HEK293 (cell line): ENCODE data around the gene TCERG1L.

Experiments used
- CTCF ChIA-PET: fragments of 350-600 bp; formaldehyde crosslinking; extraction: SDS; loops from one replicate; lab custom pipeline; 2021; ENCODE audit warnings: antibody characterized with exemption; lab: Yijun Ruan, JAX
- POLR2A ChIA-PET: fragments of 300-600 bp; formaldehyde crosslinking; extraction: SDS; loops from one replicate; lab custom pipeline; 2020; ENCODE audit warnings: antibody characterized with exemption, inconsistent platforms; lab: Yijun Ruan, JAX
- H3K27ac ChIP-seq: fragments of 200-500 bp; sonication (Bioruptor generic); 2 replicates; pipeline ENCODE4 v1.5.1; 2014; ENCODE audit warnings: low read depth, low read length, control low read depth, inconsistent platforms; ENCODE audit errors: extremely low read depth
- H3K36me3 ChIP-seq, 2 experiments: fragments of 200-500 bp in 1 of 2; sonication (Bioruptor generic) in 1 of 2; 1 replicate in 1 of 2; 2 replicates in 1 of 2; pipeline ENCODE4 v1.5.1; 2014 to 2017; ENCODE audit warnings: inconsistent platforms in 2 of 2, low read length in 2 of 2; ENCODE audit not compliant: control insufficient read depth in 2 of 2, insufficient read depth in 1 of 2
- H3K4me1 ChIP-seq: fragments of 200-500 bp; sonication (Bioruptor generic); 2 replicates; pipeline ENCODE4 v1.5.1; 2014; ENCODE audit warnings: mild to moderate bottlenecking, low read length, inconsistent platforms; ENCODE audit not compliant: control insufficient read depth, insufficient read depth
- H3K4me3 ChIP-seq: 2 replicates; pipeline ENCODE4 v1.5.1; 2011; ENCODE audit warnings: low read depth, mild to moderate bottlenecking, control low read depth, low read length, moderate library complexity
- H3K9me3 ChIP-seq: fragments of 200-500 bp; sonication (Bioruptor generic); 2 replicates; pipeline ENCODE4 v1.5.1; 2014; ENCODE audit warnings: low read depth, low read length, inconsistent platforms; ENCODE audit not compliant: control insufficient read depth, insufficient read depth
- BCL11A ChIP-seq: fragments of 450-650 bp; formaldehyde crosslinking; IDR thresholded peaks from 2 replicates; pipeline ENCODE4 v1.5.1; 2016; ENCODE audit warnings: low read depth, missing biosample characterization, missing genetic modification characterization
- HIC1 ChIP-seq: fragments of 450-650 bp; formaldehyde crosslinking; IDR thresholded peaks from 2 replicates; pipeline ENCODE4 v1.5.1; 2016; ENCODE audit warnings: missing biosample characterization, missing genetic modification characterization
- IKZF3 ChIP-seq: fragments of 450-650 bp; IDR thresholded peaks from 2 replicates; pipeline ENCODE4 v1.5.0; 2018; ENCODE audit warnings: missing biosample characterization, mild to moderate bottlenecking, missing genetic modification characterization, moderate library complexity
- KLF16 ChIP-seq: fragments of 450-650 bp; formaldehyde crosslinking; IDR thresholded peaks from 2 replicates; pipeline ENCODE4 v1.5.1; 2017; ENCODE audit warnings: missing biosample characterization, missing genetic modification characterization
- KLF17 ChIP-seq: fragments of 450-650 bp; formaldehyde crosslinking; IDR thresholded peaks from 2 replicates; pipeline ENCODE4 v1.5.1; 2016; ENCODE audit warnings: missing biosample characterization, missing genetic modification characterization
- KLF9 ChIP-seq: fragments of 450-650 bp; formaldehyde crosslinking; IDR thresholded peaks from 2 replicates; pipeline ENCODE4 v1.5.1; 2016; ENCODE audit warnings: missing biosample characterization, missing genetic modification characterization, low read depth
- SP7 ChIP-seq: fragments of 450-650 bp; formaldehyde crosslinking; IDR thresholded peaks from 2 replicates; pipeline ENCODE4 v1.5.1; 2016; ENCODE audit warnings: missing biosample characterization, missing genetic modification characterization
- ZFP69B ChIP-seq: fragments of 450-650 bp; formaldehyde crosslinking; IDR thresholded peaks from 2 replicates; pipeline ENCODE4 v1.5.1; 2016; ENCODE audit warnings: missing biosample characterization, missing genetic modification characterization
- ZNF114 ChIP-seq: fragments of 450-650 bp; formaldehyde crosslinking; IDR thresholded peaks from 2 replicates; pipeline ENCODE4 v1.5.0; 2017; ENCODE audit warnings: missing biosample characterization, missing genetic modification characterization
- ZNF140 ChIP-seq: fragments of 450-650 bp; formaldehyde crosslinking; IDR thresholded peaks from 2 replicates; pipeline ENCODE4 v1.5.1; 2016; ENCODE audit warnings: missing biosample characterization, missing genetic modification characterization
- ZNF155 ChIP-seq: fragments of 450-650 bp; formaldehyde crosslinking; IDR thresholded peaks from 2 replicates; pipeline ENCODE4 v1.5.1; 2016; ENCODE audit warnings: missing biosample characterization, missing genetic modification characterization
- ZNF184 ChIP-seq: fragments of 450-650 bp; IDR thresholded peaks from 2 replicates; pipeline ENCODE4 v1.5.1; 2018; ENCODE audit warnings: missing biosample characterization, mild to moderate bottlenecking, missing genetic modification characterization
- ZNF239 ChIP-seq: fragments of 450-650 bp; formaldehyde crosslinking; IDR thresholded peaks from 2 replicates; pipeline ENCODE4 v1.5.1; 2016; ENCODE audit warnings: missing biosample characterization, missing genetic modification characterization
- ZNF341 ChIP-seq: fragments of 450-650 bp; formaldehyde crosslinking; IDR thresholded peaks from 2 replicates; pipeline ENCODE4; 2016; ENCODE audit warnings: low read depth, missing biosample characterization, missing genetic modification characterization
- ZNF350 ChIP-seq: fragments of 450-650 bp; formaldehyde crosslinking; IDR thresholded peaks from 2 replicates; pipeline ENCODE4 v1.5.0; 2017; ENCODE audit warnings: missing biosample characterization, mild to moderate bottlenecking, missing genetic modification characterization
- ZNF433 ChIP-seq: fragments of 450-650 bp; formaldehyde crosslinking; IDR thresholded peaks from 2 replicates; pipeline ENCODE4 v1.5.1; 2016; ENCODE audit warnings: missing biosample characterization, missing genetic modification characterization, low read depth
- ZNF521 ChIP-seq: fragments of 450-650 bp; formaldehyde crosslinking; IDR thresholded peaks from 2 replicates; pipeline ENCODE4 v1.5.1; 2017; ENCODE audit warnings: missing biosample characterization, mild to moderate bottlenecking, missing genetic modification characterization
- ZNF561 ChIP-seq: fragments of 450-650 bp; IDR thresholded peaks from 2 replicates; pipeline ENCODE4 v1.5.1; 2018; ENCODE audit warnings: missing biosample characterization, missing genetic modification characterization, borderline replicate concordance
- ZNF704 ChIP-seq: fragments of 450-650 bp; formaldehyde crosslinking; IDR thresholded peaks from 2 replicates; pipeline ENCODE4 v1.5.1; 2016; ENCODE audit warnings: missing biosample characterization, missing genetic modification characterization
- ZNF785 ChIP-seq: fragments of 450-650 bp; formaldehyde crosslinking; IDR thresholded peaks from 2 replicates; pipeline ENCODE4 v1.5.1; 2016; ENCODE audit warnings: missing biosample characterization, missing genetic modification characterization
- ZSCAN16 ChIP-seq: fragments of 450-650 bp; formaldehyde crosslinking; IDR thresholded peaks from 2 replicates; pipeline ENCODE4 v1.5.1; 2016; ENCODE audit warnings: missing biosample characterization, missing genetic modification characterization
- ZSCAN30 ChIP-seq: fragments of 450-650 bp; IDR thresholded peaks from 2 replicates; pipeline ENCODE4 v1.5.1; 2018; ENCODE audit warnings: missing biosample characterization, mild to moderate bottlenecking, missing genetic modification characterization, moderate library complexity
- TF ChIP-seq, protein P1 (sequence below): fragments of 450-650 bp; formaldehyde crosslinking; IDR thresholded peaks from 2 replicates; pipeline ENCODE4 v1.5.1; 2016; ENCODE audit warnings: missing biosample characterization, missing genetic modification characterization

Gene TCERG1L

GRCh38 chr10:131144196-131144595, 167.3 kb downstream of the TCERG1L start (continued):
- TF ChIP-seq ZNF704: no peak
- TF ChIP-seq IKZF3 (tag by site-specific recombination): no peak
- no peak for TF ChIP-seq ZNF140 (tag by site-specific recombination)
- TF ChIP-seq ZSCAN30: no peak

DNA sequence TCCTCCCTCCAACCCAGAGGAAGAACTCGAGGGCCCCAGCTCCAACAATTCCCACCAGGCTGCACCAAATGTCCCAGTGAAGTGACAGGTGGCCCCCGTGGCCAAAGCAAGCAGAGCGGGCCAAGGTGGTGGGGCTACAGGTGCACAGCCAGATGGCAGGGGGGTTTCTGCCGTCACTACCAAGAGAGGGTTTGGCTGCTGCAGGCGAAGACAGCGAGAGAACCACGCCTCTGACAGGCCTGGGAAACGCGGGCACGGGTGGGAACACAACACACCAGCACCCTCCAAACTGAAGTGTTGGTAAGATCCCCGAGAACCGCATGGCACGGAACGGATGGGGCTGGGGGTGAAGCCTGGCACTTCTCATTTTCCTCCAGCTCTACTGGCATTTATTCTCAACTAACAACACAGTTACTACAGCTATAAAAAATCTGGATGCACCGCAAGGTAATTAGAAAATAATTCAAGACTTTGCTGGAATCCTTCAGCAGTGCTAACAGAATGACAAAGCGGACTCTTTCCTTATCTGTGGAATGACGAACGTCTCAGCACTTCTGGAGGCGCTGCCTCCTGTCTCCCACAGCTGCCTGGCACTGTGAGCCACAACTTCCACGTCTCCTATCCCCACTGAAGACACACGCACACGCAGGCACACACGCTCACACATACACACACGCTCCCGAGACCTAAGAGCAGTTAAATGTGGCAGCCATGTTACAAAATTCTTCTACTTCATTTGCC, 167.9 kb downstream of the TCERG1L start:
- CTCF ChIA-PET: no interaction called here
- no peaks in the 10 kb centered on the region for H3K36me3 ChIP-seq
- TF ChIP-seq KLF16 (no peak), ZFP69B (no peak), ZNF521 (tag by site-specific recombination) (no peak), SP7 (tag by site-specific recombination) (no peak), ZNF561 (tag by site-specific recombination) (no peak), ZNF155 (tag by site-specific recombination) (no peak), ZNF341 (no peak), ZNF239 (tag by site-specific recombination) (no peak), ZNF184 (tag by site-specific recombination) (no peak), HIC1 (tag by site-specific recombination) (no peak), ZSCAN16 (tag by site-specific recombination) (no peak), BCL11A (tag by site-specific recombination) (no peak), ZNF433 (tag by site-specific recombination) (no peak), ZNF785 (tag by site-specific recombination) (no peak), ZNF114 (tag by site-specific recombination) (no peak), ZNF350 (tag by site-specific recombination) (no peak), KLF17 (tag by site-specific recombination) (no peak), KLF9 (tag by site-specific recombination) (no peak)
- TF ChIP-seq, protein P1, sequence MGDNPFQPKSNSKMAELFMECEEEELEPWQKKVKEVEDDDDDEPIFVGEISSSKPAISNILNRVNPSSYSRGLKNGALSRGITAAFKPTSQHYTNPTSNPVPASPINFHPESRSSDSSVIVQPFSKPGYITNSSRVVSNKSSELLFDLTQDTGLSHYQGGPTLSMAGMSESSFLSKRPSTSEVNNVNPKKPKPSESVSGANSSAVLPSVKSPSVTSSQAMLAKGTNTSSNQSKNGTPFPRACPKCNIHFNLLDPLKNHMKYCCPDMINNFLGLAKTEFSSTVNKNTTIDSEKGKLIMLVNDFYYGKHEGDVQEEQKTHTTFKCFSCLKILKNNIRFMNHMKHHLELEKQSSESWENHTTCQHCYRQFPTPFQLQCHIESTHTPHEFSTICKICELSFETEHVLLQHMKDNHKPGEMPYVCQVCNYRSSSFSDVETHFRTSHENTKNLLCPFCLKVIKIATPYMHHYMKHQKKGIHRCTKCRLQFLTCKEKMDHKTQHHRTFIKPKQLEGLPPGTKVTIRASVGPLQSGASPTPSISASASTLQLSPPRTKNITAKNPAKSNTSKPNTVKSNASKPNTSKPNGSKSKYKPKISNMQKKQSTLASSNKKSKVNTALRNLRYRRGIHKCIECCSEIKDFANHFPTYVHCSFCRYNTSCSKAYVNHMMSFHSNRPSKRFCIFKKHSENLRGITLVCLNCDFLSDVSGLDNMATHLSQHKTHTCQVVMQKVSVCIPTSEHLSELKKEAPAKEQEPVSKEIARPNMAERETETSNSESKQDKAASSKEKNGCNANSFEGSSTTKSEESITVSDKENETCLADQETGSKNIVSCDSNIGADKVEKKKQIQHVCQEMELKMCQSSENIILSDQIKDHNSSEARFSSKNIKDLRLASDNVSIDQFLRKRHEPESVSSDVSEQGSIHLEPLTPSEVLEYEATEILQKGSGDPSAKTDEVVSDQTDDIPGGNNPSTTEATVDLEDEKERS (tag by site-specific recombination): no peak
- POLR2A ChIA-PET: no interaction called here
- no peak overlapping the region for H3K4me3 ChIP-seq
- no peaks in the 10 kb centered on the region for H3K4me1 ChIP-seq
- no peak overlapping the region for H3K27ac ChIP-seq
- no peaks in the 10 kb centered on the region for H3K9me3 ChIP-seq
